Mammary epithelial cell (primary cell): ENCODE data around the gene EHD4.

Experiments used
- CTCF ChIP-seq, 2 donors: IDR thresholded peaks in 1 of 2; conservative IDR thresholded peaks in 1 of 2; 2 replicates each; pipeline ENCODE4 v1.5.1; 2011 to 2012; ENCODE audit warnings: inconsistent platforms in 2 of 2, low read length in 2 of 2, mild to moderate bottlenecking in 2 of 2, control low read depth in 1 of 2, low read depth in 1 of 2; ENCODE audit not compliant: insufficient read depth in 1 of 2; ENCODE audit errors: extremely low read depth in 1 of 2
- EZH2 ChIP-seq: IDR thresholded peaks from 2 replicates; pipeline ENCODE4 v1.6.1; 2012; ENCODE audit warnings: low read length, inconsistent platforms, borderline replicate concordance

GRCh38 chr15:41866872-41867579 is 105.3 kb downstream of the EHD4 start:
- TF ChIP-seq CTCF (conservative IDR thresholded peaks at IDR 0.05 in 1 of 2, IDR thresholded peaks at IDR 0.05 in 1 of 2; ENCODE audit: extremely low read depth in 1 of 2, insufficient read depth in 1 of 2, low read depth in 1 of 2, low read length in 2 of 2), result no peak
- no peak for TF ChIP-seq EZH2
